NB4 (cell line): ENCODE results near the gene MUC5B.
"Not testable (repeated sequence)": the region's sequence is repeated elsewhere in the genome, so short reads cannot be mapped to it uniquely, and the experiment has no call there.

ENCODE experiments used
- DNase-seq: peaks from one replicate; pipeline ENCODE4 v3.0.0; 2010; ENCODE audit warnings: low read depth
- H3K4me3 ChIP-seq: one replicate; pipeline ENCODE4 v1.5.1; 2011; ENCODE audit warnings: mild to moderate bottlenecking, low read depth, low read length, moderate library complexity
- CTCF ChIP-seq: IDR thresholded peaks from one replicate; pipeline ENCODE4 v1.5.1; 2012; ENCODE audit warnings: low read depth, low read length
- MAX ChIP-seq: IDR thresholded peaks from 2 replicates; pipeline ENCODE4 v1.6.1; 2011; ENCODE audit warnings: low read depth, low read length
- MYC ChIP-seq: IDR thresholded peaks from 2 replicates; pipeline ENCODE4 v1.6.1; 2011; ENCODE audit warnings: low read depth, low read length
- POLR2A ChIP-seq: IDR thresholded peaks from 2 replicates; pipeline ENCODE4 v1.6.1; 2011; ENCODE audit warnings: mild to moderate bottlenecking; ENCODE audit not compliant: insufficient read length; ENCODE audit errors: extremely low read depth

The MUC5B gene

GRCh38 chr11:1264444-1264843, 41.6 kb downstream of the MUC5B start:
- peak; percentile 73 for DNase-seq
- H3K4me3 ChIP-seq = not testable (repeated sequence)
- peak; percentile 3 for TF ChIP-seq CTCF

GRCh38 chr11:1265480-1265879, 42.6 kb downstream of the MUC5B start:
- DNase-seq, H3K4me3 ChIP-seq: not testable (repeated sequence)

GRCh38 chr11:1266976-1267375, 44.1 kb downstream of the MUC5B start:
- not testable (repeated sequence) for H3K4me3 ChIP-seq, DNase-seq

- TF ChIP-seq MAX (no peak), MYC (no peak), CTCF (no peak), POLR2A (no peak)
- H3K4me3 ChIP-seq = no peak overlapping the region
- no peak for DNase-seq
Observed at GRCh38 chr11:1267441-1268100, 44.7 kb downstream of the MUC5B start.

GRCh38 chr11:1269957-1270356, 47.1 kb downstream of the MUC5B start:
- no peak for DNase-seq

DNA sequence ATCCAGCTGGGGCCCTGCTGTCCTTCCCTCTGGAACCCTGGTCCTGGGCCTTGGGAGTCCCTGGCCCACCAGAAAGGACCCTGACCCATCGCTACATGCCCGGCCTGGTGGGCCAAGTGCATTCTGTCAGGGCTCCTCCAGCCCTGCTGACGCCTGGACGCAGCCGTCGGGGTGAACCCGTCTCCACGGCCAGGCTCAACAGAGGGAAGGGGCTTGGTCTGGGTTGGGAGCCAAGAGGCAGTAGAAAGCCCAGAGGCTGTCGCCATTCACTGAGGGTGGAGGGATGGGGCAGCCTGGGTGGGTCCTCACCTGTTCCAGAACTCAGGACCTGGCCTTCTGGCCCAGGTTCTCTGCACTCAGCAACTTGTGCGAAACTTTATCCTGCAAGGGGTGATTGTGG, 47.6 kb downstream of the MUC5B start:
- no peak overlapping the region for H3K4me3 ChIP-seq
- no peak for DNase-seq
- no peak for TF ChIP-seq MYC
- no peak for TF ChIP-seq CTCF
- no peak for TF ChIP-seq POLR2A
- TF ChIP-seq MAX = no peak

More at GRCh38 chr11:1269957-1270356, 47.1 kb downstream of the MUC5B start:
- no peak overlapping the region for H3K4me3 ChIP-seq
- TF ChIP-seq CTCF (no peak), POLR2A (no peak), MAX (no peak), MYC (no peak)

DNA sequence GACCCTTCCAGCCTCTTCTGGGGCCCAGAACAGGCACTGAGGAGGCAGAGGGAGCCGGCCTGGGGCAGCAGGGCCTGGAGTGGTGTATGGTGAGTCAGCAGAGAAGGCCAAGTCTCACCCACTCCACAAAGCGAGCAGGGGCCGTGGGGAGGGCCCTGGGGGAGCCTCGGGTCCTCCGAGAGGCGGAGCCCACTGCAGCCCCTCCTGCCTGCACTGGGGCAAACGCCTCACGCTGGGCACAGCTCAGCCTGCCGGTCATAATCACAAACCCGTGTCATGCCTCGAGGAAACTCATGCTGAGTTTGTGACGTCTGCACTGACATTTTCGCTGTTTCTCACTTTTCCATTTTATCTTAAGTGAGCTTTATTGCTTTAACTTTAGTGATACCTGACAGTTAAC, 48.1 kb downstream of the MUC5B start:
- DNase-seq = no peak
- TF ChIP-seq CTCF = no peak
- TF ChIP-seq MAX = no peak
- no peak for TF ChIP-seq MYC
- no peak for TF ChIP-seq POLR2A
- H3K4me3 ChIP-seq = no peak overlapping the region
